ENCODE measurements around the gene PLCG1. TPM values are rescaled to one million over a fixed set of nuclear protein-coding genes. Genes with fewer than 3 reads are reported as not detected.

Gene PLCG1
- total and polyA plus RNA-seq, 9 of the 15 experiments (the other 6 are each of a cell fraction or from before 2014, with no cell fraction given) = 1.7 to 67.0 (median 34.8) TPM

- TF ChIP-seq CBFA2T3 (IDR thresholded peaks at IDR 0.05) (no peak), BRD9 (IDR thresholded peaks at IDR 0.05; ENCODE audit: low read depth, partially characterized antibody) (no peak), FOS (IDR thresholded peaks at IDR 0.05; ENCODE audit: extremely low read depth, insufficient read length) (no peak), ELF4 (CRISPR knock-in tag; IDR thresholded peaks at IDR 0.05) (no peak), MITF (IDR thresholded peaks at IDR 0.05) (no peak), ZNF232 (CRISPR knock-in tag; IDR thresholded peaks at IDR 0.05) (no peak), ZNF76 (CRISPR knock-in tag; IDR thresholded peaks at IDR 0.05; ENCODE audit: borderline replicate concordance) (no peak), PML (IDR thresholded peaks at IDR 0.05; ENCODE audit: low read length) (no peak), RNF2 (IDR thresholded peaks at IDR 0.05) (no peak), ZKSCAN8 (CRISPR knock-in tag; IDR thresholded peaks at IDR 0.05) (no peak), HSF4 (CRISPR knock-in tag; IDR thresholded peaks at IDR 0.05; ENCODE audit: borderline replicate concordance) (no peak), HDAC1 (IDR thresholded peaks at IDR 0.05) (no peak), RHOXF2B (CRISPR knock-in tag; conservative IDR thresholded peaks at IDR 0.05) (no peak), U2AF1 (optimal IDR thresholded peaks at IDR 0.05; ENCODE audit: low read depth, low read length) (no peak), ZNF174 (CRISPR knock-in tag; IDR thresholded peaks at IDR 0.05) (no peak), TAF1 (IDR thresholded peaks at IDR 0.05; ENCODE audit: control insufficient read depth, extremely low read depth, insufficient read depth, low read length, severe bottlenecking) (no peak)
- TF ChIP-seq, protein P1, sequence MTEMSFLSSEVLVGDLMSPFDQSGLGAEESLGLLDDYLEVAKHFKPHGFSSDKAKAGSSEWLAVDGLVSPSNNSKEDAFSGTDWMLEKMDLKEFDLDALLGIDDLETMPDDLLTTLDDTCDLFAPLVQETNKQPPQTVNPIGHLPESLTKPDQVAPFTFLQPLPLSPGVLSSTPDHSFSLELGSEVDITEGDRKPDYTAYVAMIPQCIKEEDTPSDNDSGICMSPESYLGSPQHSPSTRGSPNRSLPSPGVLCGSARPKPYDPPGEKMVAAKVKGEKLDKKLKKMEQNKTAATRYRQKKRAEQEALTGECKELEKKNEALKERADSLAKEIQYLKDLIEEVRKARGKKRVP (CRISPR knock-in tag; IDR thresholded peaks at IDR 0.05) = no peak
- TF ChIP-seq, protein P2, sequence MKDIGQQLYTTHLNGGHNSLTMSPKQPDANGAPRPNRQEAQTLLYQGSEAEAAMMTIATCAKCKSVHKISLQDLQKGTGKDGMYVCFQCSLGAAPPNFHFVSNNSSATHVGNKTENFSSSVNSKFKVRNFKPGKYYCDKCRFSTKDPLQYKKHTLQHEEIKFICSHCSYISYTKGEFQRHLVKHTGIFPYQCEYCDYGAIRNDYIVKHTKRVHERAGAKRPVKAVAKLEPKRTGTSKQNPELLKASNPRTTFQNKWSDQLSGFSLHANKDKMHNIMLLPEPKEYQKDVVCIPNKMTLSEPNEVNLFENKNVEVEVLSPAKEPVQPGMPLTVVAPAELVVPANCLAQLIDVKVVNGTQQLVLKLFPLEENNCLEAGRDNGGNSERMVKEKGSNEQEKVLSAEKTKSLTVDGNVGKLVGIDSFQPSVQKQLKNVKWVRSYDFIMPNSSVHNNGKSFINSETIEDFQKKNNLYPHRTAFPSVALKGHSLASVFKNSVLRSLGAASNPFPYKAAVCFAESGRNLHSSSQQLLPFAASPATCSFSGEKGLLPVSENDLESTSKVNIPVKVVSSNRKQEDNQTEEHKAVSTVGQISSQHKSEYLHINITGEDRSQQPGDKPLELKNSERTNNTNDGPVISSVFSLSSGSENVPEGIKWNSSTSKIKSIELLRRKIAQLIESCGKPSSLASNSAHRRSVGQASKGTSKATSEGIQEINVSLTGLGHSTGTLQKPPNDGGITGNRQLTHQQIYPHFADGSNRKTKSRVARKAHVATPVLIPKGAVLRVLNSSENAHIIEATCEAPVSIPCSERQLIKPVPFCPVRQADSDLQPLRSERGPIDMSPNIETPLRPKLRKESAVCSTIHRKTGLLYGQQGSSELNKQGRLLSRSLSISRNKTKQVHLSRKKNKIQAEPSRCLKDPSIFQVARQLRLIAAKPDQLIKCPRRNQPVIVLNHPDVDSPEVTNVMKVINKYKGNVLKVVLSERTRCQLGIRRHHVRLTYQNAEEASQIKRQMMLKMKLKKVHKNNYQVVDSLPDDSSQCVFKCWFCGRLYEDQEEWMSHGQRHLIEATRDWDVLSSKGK (CRISPR knock-in tag; IDR thresholded peaks at IDR 0.05) = no peak
- TF ChIP-seq, protein P3, sequence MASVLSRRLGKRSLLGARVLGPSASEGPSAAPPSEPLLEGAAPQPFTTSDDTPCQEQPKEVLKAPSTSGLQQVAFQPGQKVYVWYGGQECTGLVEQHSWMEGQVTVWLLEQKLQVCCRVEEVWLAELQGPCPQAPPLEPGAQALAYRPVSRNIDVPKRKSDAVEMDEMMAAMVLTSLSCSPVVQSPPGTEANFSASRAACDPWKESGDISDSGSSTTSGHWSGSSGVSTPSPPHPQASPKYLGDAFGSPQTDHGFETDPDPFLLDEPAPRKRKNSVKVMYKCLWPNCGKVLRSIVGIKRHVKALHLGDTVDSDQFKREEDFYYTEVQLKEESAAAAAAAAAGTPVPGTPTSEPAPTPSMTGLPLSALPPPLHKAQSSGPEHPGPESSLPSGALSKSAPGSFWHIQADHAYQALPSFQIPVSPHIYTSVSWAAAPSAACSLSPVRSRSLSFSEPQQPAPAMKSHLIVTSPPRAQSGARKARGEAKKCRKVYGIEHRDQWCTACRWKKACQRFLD (CRISPR knock-in tag; IDR thresholded peaks at IDR 0.05) = no peak
- TF ChIP-seq, protein P4, sequence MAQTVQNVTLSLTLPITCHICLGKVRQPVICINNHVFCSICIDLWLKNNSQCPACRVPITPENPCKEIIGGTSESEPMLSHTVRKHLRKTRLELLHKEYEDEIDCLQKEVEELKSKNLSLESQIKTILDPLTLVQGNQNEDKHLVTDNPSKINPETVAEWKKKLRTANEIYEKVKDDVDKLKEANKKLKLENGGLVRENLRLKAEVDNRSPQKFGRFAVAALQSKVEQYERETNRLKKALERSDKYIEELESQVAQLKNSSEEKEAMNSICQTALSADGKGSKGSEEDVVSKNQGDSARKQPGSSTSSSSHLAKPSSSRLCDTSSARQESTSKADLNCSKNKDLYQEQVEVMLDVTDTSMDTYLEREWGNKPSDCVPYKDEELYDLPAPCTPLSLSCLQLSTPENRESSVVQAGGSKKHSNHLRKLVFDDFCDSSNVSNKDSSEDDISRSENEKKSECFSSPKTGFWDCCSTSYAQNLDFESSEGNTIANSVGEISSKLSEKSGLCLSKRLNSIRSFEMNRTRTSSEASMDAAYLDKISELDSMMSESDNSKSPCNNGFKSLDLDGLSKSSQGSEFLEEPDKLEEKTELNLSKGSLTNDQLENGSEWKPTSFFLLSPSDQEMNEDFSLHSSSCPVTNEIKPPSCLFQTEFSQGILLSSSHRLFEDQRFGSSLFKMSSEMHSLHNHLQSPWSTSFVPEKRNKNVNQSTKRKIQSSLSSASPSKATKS (CRISPR knock-in tag; IDR thresholded peaks at IDR 0.05) = no peak
These were observed 2.0 kb upstream of the PLCG1 start (continued) for GRCh38 chr20:41135187-41135887.
